SIG-M5 (cell line): ENCODE data around the gene PAM16.
A peak's percentile ranks its signal among the peaks of the same experiment; 100 is the strongest.
"Not testable (repeated sequence)": the region's sequence is repeated elsewhere in the genome, so short reads cannot be mapped to it uniquely, and the experiment has no call there.

Experiments used
- DNase-seq: peaks from one replicate; lab custom pipeline; 2025; lab: John Stamatoyannopoulos, UW

PAM16 gene

GRCh38 chr16:4352843-4353242 is 1.7 kb upstream of the PAM16 start:
- no peak for DNase-seq

- DNase-seq, result no peak
These were observed 759 bp upstream of the PAM16 start for GRCh38 chr16:4351880-4352279.

GRCh38 chr16:4350365-4350786 is 745 bp downstream of the PAM16 start:
- no peak for DNase-seq

- DNase-seq, result no peak
These were observed 1.8 kb downstream of the PAM16 start for GRCh38 chr16:4349332-4349731.

- no peak for DNase-seq
These were observed 3.2 kb downstream of the PAM16 start for GRCh38 chr16:4347765-4348509.

GRCh38 chr16:4347010-4347409 is 4.1 kb downstream of the PAM16 start:
- DNase-seq, result peak; percentile 56

- DNase-seq, result no peak
These were observed 5.0 kb downstream of the PAM16 start for GRCh38 chr16:4345836-4346781.

GRCh38 chr16:4344983-4345835 is 5.9 kb downstream of the PAM16 start:
- DNase-seq, result no peak

GRCh38 chr16:4344300-4344982 is 6.7 kb downstream of the PAM16 start:
- not testable (repeated sequence) for DNase-seq

GRCh38 chr16:4342866-4343744 is 8.0 kb downstream of the PAM16 start:
- no peak for DNase-seq

- no peak for DNase-seq
These were observed 9.9 kb downstream of the PAM16 start for GRCh38 chr16:4341250-4341649.

- DNase-seq, result no peak
These were observed 10.7 kb downstream of the PAM16 start for GRCh38 chr16:4340443-4340842.

GRCh38 chr16:4339909-4340308 is 11.2 kb downstream of the PAM16 start:
- no peak for DNase-seq

GRCh38 chr16:4339455-4339854 is 11.7 kb downstream of the PAM16 start:
- DNase-seq, result no peak

GRCh38 chr16:4338712-4339299 is 12.3 kb downstream of the PAM16 start:
- no peak for DNase-seq

GRCh38 chr16:4338125-4338582 is 13.0 kb downstream of the PAM16 start:
- DNase-seq, result no peak

GRCh38 chr16:4337540-4338088 is 13.5 kb downstream of the PAM16 start:
- DNase-seq, result no peak

- DNase-seq, result no peak
These were observed 14.2 kb downstream of the PAM16 start for GRCh38 chr16:4336701-4337539.
